ENCODE results near the gene HOXD4. TPM values are rescaled to one million over a fixed set of nuclear protein-coding genes. Genes with fewer than 3 reads are reported as not detected.

The HOXD4 gene
- polyA plus RNA-seq, 1 donor = 8.2 TPM

DNA sequence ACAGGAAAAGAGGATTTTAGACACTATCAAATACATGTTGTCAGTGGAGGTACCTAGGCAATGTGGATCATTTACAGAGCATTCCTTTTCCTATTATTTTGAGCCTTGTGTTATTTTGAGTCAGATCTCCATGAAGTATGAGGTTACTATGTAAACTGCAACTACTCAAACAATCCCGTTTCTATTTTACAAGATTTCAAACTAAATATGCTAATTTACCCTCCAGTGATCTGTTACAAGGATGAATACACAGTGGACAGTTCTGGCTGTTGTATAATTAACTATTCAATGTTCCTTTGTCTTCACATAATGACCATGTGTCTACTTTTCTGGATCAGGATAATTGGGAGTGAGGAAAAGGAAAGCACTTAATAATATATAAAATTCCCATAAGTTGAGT lies 41.7 kb downstream of the HOXD4 start:
- DNase-seq = no peak

GRCh38 chr2:176199902-176200301 lies 48.6 kb downstream of the HOXD4 start:
- no peak for DNase-seq

DNA sequence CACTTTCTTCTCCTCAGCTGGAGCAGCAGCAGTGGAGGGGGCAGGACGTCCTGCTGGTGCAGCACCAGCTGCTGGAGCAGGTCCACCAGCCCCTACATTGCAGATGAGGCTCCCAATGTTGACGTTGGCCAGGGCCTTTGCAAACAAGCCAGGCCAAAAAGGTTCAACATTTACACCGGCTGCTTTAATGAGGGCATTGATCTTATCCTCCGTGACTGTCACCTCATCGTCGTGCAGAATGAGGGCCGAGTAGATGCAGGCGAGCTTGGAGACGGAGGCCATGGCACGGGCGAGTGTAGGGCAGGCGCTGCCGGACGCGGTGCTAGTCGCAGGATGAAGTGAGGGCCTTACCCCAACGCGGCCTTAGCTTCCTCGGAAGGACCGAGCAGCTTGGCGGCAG lies 49.6 kb downstream of the HOXD4 start:
- DNase-seq = no peak

GRCh38 chr2:176202491-176202890 lies 51.1 kb downstream of the HOXD4 start:
- DNase-seq = no peak

Other genes starting within 250 kb of the HOXD4 start
- 43.9 TPM for gene LNPK, start 149.3 kb upstream of the HOXD4 start, polyA plus RNA-seq (ENCODE audit: insufficient read length)
- gene EVX2, start 67.6 kb upstream of the HOXD4 start, polyA plus RNA-seq (ENCODE audit: insufficient read length) = not detected
- gene HOXD13, start 58.8 kb upstream of the HOXD4 start, polyA plus RNA-seq (ENCODE audit: insufficient read length) = not detected
- gene HOXD12, start 51.8 kb upstream of the HOXD4 start, polyA plus RNA-seq (ENCODE audit: insufficient read length) = not detected
- not detected for gene HOXD11, start 44.3 kb upstream of the HOXD4 start, polyA plus RNA-seq (ENCODE audit: insufficient read length)
- 0.10 TPM for gene HOXD10, start 34.8 kb upstream of the HOXD4 start, polyA plus RNA-seq (ENCODE audit: insufficient read length)
- gene HOXD9, start 28.8 kb upstream of the HOXD4 start, polyA plus RNA-seq (ENCODE audit: insufficient read length) = 10.5 TPM
- 45.0 TPM for gene HOXD8, start 21.8 kb upstream of the HOXD4 start, polyA plus RNA-seq (ENCODE audit: insufficient read length)
- gene HOXD3, start 5.8 kb downstream of the HOXD4 start, polyA plus RNA-seq (ENCODE audit: insufficient read length) = 3.4 TPM
- gene HOXD1, start 37.1 kb downstream of the HOXD4 start, polyA plus RNA-seq (ENCODE audit: insufficient read length) = 0.57 TPM
- 53.3 TPM for gene MTX2, start 117.9 kb downstream of the HOXD4 start, polyA plus RNA-seq (ENCODE audit: insufficient read length)

All from hindlimb muscle (tissue), 1 donor.